Left ventricle myocardium superior (tissue), 1 donor: ENCODE measurements around the gene STX3. TPM values are rescaled to one million over a fixed set of nuclear protein-coding genes. Genes with fewer than 3 reads are reported as not detected.

Source experiments
- ATAC-seq: fragments of 200-7000 bp; cut with Tn5 transposase; one replicate; pipeline ENCODE4 v1.9.1; 2020; ENCODE audit warnings: mild to moderate bottlenecking, moderate library complexity
- DNase-seq: peaks from one replicate; pipeline ENCODE4 v3.0.0-alpha.2; 2020
- intact Hi-C: fragments of 100-400 bp; cut with micrococcal nuclease; formaldehyde crosslinking; loops from one replicate; pipeline ENCODE4 v1.11.0; 2022
- total RNA-seq: library from RNA; stranded (reverse); fragmentation: NEBNext Ultra II Directional; extraction: Animal tissue kit (Norgen Biotek cat#: 25700); gene quantifications from one replicate; pipeline ENCODE4 v1.2.1, GENCODE V29; 2021
- donor health status: DM: no; HTN: yes; CAD: no; lungs with severe emphysema.

STX3 gene
- total RNA-seq, 1 donor from 2014 or later = 8.0 TPM

- DNase-seq = peak; percentile 76
- ATAC-seq = peak; percentile 74
- intact Hi-C loops = loop anchor here (2.0 kb wide), 1 partner anchor 47 kb away; no protein-coding TSS in a partner anchor
Measured at GRCh38 chr11:59755701-59756557, 753 bp downstream of the STX3 start.

DNA sequence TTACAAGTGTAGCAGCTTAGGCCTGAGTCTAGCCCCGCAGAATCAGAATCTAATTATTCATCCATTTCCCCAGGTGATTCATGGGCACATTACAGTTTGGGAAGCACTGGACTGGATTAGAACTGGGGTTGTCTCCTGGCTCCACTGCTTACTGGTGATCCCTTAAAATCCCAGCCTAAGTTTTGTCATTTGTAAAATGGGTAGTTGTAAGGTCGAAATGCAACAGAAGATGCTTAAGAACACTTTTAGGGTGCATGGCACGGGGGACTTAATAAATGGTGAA lies 1.3 kb downstream of the STX3 start:
- DNase-seq (no peak), ATAC-seq (no peak)
- intact Hi-C loops = no loop called here

DNA sequence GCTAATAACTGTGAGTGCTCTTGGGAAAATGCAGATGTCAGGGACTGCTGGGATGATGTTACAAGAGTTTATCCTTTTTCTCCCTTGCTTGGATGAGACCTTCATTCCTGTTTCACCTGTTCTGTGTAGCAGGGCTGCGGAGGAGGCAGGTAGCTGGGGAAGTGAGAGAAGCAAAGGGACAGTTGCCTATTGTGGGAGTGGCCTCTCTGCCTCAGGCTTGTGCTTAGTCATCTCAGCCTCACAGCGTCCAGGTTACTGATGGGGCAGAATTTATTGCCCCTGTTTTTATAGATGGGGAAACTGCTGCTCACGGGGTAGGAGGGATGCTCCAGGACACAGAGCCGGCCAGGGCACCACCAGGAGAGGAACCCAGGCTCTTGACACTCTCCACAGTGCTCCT lies 1.7 kb downstream of the STX3 start:
- DNase-seq = no peak
- intact Hi-C loops = no loop called here
- ATAC-seq = no peak

- intact Hi-C loops = no loop called here
- ATAC-seq (no peak), DNase-seq (no peak)
Measured at GRCh38 chr11:59758401-59759037, 3.3 kb downstream of the STX3 start.

DNA sequence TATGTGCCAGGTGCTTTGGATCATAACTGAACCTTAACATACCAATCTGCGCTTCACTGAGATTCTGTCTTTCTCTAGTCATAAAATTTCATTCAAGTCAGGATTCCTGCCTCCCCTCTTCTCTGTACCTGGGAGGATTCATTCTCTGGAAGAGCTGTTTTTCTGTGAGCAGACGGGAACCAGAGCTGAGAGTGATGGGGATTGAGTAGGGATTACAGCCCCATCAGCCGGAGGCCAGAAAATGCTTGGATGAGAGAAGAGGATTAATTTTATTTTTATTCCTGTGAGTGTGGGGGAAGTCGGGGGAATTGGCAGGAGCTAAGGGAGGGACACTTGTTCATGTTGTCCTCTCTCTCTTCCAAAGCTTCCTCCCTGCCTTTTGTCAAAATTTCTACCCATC lies 4.7 kb downstream of the STX3 start:
- DNase-seq (no peak), ATAC-seq (no peak)
- intact Hi-C loops = no loop called here

DNA sequence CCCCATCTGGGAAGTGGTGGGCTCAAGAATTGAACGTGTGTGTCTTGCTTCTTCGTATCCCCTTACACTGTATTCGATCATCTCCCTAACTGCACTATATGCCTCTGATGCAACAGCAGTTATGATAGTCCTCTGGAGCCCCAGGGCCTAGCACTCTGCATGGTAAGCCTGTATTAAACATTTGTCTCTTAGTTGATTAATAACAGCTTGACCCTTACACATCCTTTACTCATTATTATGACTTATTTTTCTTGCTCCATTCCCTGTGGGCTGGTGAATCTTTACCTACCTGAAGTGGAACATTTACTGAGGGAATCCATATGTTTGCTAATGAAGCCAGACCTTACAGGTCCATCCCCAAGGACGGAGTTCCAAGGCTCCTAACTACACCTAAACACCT lies 5.6 kb downstream of the STX3 start:
- intact Hi-C loops = no loop called here
- no peak for DNase-seq
- ATAC-seq = no peak

DNA sequence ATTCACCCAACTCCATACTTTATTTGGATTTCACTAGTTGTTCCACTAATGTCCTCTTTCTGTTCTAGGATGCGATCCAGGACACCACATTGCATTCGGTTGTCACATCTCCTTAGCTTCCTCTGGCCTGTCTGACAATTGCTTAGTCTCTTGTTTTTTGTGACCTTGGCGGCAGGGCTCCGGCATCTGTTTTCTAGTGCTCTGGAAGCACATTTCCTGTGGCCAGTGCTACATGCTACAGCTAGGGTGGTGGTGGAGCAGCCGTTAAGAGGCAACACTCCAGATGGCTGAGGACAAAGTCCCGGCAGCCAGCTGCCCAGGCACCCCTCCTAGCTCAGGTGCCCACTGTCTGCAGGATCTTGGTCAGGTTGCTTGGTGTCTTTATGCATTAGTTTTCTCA lies 6.8 kb downstream of the STX3 start:
- ATAC-seq (peak; percentile 75), DNase-seq (peak; percentile 35)
- intact Hi-C loops = no loop called here

GRCh38 chr11:59765068-59765735 lies 10.0 kb downstream of the STX3 start:
- ATAC-seq (no peak), DNase-seq (no peak)
- intact Hi-C loops = no loop called here

DNA sequence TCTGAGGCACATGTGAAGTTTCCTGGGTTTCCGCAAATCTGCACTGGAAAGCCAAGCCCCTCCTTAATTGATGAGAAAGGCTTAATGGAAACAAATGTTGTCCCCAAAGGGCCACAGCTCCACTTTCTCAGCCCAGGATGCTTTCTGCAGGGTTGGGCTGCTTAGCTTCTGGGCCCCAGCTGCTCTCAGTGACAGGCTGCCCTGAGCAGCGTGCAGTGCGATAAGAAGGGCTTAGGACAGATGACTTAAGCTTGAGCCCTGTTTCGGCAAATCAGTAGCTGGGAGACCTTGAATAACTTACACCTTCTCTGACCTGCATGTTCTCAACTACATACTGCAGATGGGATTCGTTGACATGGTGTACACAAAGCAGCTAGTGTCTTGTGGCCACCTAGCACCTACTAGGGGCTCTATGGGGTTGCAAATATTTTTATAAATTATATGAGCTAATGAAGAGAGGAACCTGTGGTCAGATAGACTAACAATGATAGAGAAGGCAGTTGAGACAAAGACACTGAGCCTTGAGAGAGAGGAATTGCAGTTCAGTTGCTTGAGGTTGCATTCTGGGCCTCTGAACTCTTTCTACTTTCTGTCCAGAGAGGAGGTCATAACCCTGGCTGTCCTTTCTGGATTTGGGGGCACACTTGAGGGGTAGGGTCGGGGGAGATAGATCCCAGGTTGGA lies 11.5 kb downstream of the STX3 start:
- intact Hi-C loops = no loop called here
- DNase-seq (no peak), ATAC-seq (peak; percentile 65)

GRCh38 chr11:59767225-59767611 lies 12.0 kb downstream of the STX3 start:
- intact Hi-C loops = no loop called here
- DNase-seq (no peak), ATAC-seq (no peak)

- DNase-seq (no peak), ATAC-seq (no peak)
- intact Hi-C loops = no loop called here
Measured at GRCh38 chr11:59769111-59769510, 13.9 kb downstream of the STX3 start.

DNA sequence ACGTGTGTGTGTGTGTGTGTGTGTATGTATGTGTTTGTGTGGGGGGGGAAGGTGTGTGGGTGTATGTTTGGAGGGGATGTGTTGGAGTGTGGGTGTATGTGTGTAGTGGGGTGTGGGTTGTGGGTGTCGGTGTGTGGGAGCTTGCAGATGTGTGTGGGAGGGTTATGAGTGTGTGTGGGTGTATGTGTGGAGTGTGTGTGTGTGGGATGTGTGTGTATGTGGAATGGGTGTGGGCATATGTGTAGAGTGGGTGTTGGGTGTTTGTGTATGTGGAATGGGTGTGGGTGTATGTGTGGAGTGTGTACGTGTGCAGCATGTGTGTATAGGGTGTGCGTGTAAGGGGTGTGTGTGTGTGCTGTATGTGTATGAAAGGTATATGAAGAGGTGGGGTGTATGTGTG lies 14.7 kb downstream of the STX3 start:
- intact Hi-C loops = no loop called here
- ATAC-seq (no peak), DNase-seq (no peak)

GRCh38 chr11:59770319-59770718 lies 15.1 kb downstream of the STX3 start:
- DNase-seq = no peak

DNA sequence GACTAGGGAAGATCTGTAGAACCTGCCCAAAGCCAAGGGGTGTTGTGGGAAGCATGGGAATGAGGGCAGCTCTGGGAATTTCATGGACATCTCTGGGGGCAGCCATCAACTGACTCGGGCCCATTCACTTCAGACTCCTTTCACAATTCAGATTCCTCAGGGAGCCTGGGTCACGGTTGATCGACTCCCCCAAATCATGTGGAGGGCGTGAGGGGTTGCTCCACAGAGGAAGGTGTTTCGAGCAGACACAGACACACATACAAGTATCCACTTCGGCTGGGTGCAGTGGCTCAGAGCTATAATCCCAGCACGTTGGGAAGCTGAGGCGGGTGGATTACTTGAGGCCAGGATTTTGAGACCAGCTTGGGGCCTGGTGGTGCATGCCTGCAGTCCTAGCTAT lies 15.7 kb downstream of the STX3 start:
- DNase-seq (no peak), ATAC-seq (no peak)
- intact Hi-C loops = no loop called here

More at GRCh38 chr11:59770319-59770718, 15.1 kb downstream of the STX3 start:
- peak; percentile 44 for ATAC-seq
- intact Hi-C loops = no loop called here

- ATAC-seq (no peak), DNase-seq (no peak)
- intact Hi-C loops = no loop called here
Measured at GRCh38 chr11:59771605-59772004, 16.4 kb downstream of the STX3 start.

DNA sequence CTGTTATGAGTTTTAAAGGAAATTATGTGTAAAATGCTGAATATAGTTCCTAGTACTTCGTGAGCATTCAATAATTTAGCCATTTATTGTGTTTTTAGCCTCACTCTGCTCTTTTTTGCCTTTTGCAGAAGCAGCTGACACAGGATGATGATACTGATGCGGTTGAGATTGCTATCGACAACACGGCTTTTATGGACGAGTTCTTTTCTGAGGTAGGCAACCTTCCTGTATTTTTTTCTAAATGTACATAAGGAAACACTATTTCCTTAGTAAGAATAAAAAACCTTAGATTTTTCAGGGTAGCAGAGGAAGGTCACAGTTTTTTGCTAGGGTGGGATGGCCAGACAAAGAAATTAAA lies 17.9 kb downstream of the STX3 start:
- intact Hi-C loops = no loop called here
- ATAC-seq (no peak), DNase-seq (no peak)

DNA sequence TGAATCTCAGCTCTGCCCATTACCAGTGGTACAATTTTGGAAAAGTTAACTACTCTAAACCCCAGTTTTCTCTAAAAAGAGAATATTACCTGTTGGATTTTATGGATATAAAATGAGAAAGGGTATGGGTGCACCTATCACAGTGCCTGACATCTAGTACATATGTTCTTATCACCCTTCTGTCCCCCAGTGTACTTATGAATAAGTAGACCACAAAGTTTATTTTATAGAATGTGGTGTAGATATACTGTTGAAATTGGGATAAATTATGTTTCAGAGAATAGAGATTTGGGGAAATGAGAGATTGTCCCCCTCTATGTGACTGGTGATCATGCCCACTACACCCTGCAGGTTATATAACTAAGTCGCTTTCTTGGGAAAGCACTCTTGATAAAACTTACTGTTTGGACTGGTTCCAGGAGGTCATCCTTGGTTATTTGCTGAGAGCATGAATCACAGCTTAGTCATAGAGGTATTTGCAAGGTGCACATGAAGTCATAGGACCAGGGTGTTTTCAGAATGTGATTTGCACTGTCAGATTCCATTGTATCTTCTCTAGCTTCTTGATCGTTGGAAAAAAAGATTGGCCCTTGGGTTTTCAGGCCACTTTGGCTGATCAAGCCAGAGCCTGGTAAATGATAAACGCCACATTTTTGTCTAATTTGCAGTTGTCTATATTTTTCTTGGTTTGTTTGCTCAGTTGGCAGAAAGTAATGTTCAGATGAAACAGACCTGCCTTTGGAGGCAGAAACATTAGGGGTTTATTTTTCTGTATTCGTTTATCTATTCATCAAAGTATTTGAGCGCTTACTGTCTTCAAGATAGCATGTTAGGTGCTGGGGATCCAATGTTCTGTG lies 21.3 kb downstream of the STX3 start:
- intact Hi-C loops = no loop called here
- no peak for DNase-seq
- no peak for ATAC-seq

GRCh38 chr11:59777104-59777503 lies 21.9 kb downstream of the STX3 start:
- intact Hi-C loops = no loop called here
- DNase-seq = no peak
- no peak for ATAC-seq

DNA sequence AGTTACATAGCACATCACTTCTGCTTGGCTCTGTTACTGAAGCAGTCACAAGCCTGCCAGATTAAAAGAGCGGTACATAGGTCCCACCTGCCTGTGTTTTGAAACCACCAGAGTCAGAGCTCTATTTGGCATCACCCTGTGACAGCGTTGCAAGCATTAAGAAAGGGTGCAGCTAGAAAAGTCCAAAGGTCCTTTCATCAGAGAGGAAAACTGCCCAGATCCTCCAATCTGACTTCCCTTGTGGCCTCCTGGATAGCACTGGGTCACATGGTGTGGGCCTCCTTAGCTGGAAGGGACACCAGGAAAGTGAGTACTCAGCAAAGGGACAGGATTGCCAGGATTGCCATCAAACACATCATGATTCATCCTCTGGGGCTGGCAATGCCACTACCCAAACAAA lies 22.9 kb downstream of the STX3 start:
- DNase-seq = no peak
- intact Hi-C loops = no loop called here
- ATAC-seq = peak; percentile 48
